Esophagus muscularis mucosa (tissue), 4 donors: ENCODE results near the gene CD1B. TPM values are rescaled to one million over a fixed set of nuclear protein-coding genes. Genes with fewer than 3 reads are reported as not detected.
"Not testable (repeated sequence)": the region's sequence is repeated elsewhere in the genome, so short reads cannot be mapped to it uniquely, and the experiment has no call there.

Experiments
- DNase-seq: peaks from one replicate; pipeline ENCODE4 v3.0.0-alpha.2; 2017; ENCODE audit errors: extremely low spot score
- H3K27ac ChIP-seq, 4 donors: fragments of 200-600 bp; sonication (generic); replicated peaks in 1 of 4; 1 replicate in 3 of 4; 2 replicates in 1 of 4; pipeline ENCODE4 v1.5.1; 2016 to 2019; ENCODE audit warnings: mild to moderate bottlenecking in 1 of 4
- H3K27me3 ChIP-seq, 4 donors: fragments of 200-600 bp; sonication (generic); one replicate each; pipeline versions ENCODE4 v1.5.1 to v1.6.0; 2016 to 2019
- H3K36me3 ChIP-seq, 4 donors: fragments of 200-600 bp; sonication (generic); one replicate each; pipeline ENCODE4 v1.5.1; 2016 to 2019
- H3K4me1 ChIP-seq, 4 donors: fragments of 200-600 bp; sonication (generic); one replicate each; pipeline ENCODE4 v1.5.1; 2016 to 2019
- H3K4me3 ChIP-seq, 4 donors: fragments of 200-600 bp; sonication (generic); 1 replicate in 2 of 4; 2 replicates in 2 of 4; pipeline ENCODE4 v1.5.1; 2016 to 2019; ENCODE audit warnings: mild to moderate bottlenecking in 4 of 4, moderate library complexity in 1 of 4
- H3K9me3 ChIP-seq, 4 donors: fragments of 200-600 bp; sonication (generic); 1 replicate in 3 of 4; 2 replicates in 1 of 4; pipeline ENCODE4 v1.5.1; 2016 to 2019
- EP300 ChIP-seq: sonication (generic); formaldehyde crosslinking; IDR thresholded peaks from one replicate; pipeline ENCODE4 v1.6.1; 2017; ENCODE audit warnings: antibody characterized with exemption
- POLR2A ChIP-seq: fragments of 450-650 bp; IDR thresholded peaks from one replicate; pipeline ENCODE4 v1.6.1; 2017; ENCODE audit warnings: antibody characterized with exemption, moderate library complexity, mild to moderate bottlenecking, low read depth
- POLR2AphosphoS5 ChIP-seq, 2 donors: sonication (generic); formaldehyde crosslinking; IDR thresholded peaks; one replicate each; pipeline ENCODE4 v1.6.1; 2017; ENCODE audit warnings: antibody characterized with exemption in 2 of 2
- WGBS: methylation state at CpG from one replicate; pipeline ENCODE4 v1.1.5; 2018; 5-methylcytosine and 5-hydroxymethylcytosine counted together
- intact Hi-C: fragments of 100-400 bp; cut with DNase I; formaldehyde crosslinking; loops from one replicate; pipeline ENCODE4 v1.15.1; 2023
- total RNA-seq, 4 donors: library from RNA; depleted of rRNA; stranded (reverse); fragments of >200 nt; gene quantifications; one replicate each; pipeline versions ENCODE4 v1.1.0 to v1.2.1, GENCODE V29; 2016
- TF ChIP-seq, protein P1 (sequence below), 3 experiments: fragments of 200-600 bp in 2 of 3; fragments of 450-650 bp in 1 of 3; sonication (generic) in 2 of 3; IDR thresholded peaks; one replicate each; pipeline ENCODE4 v1.5.1; 2017 to 2019; ENCODE audit warnings: antibody characterized with exemption in 3 of 3, mild to moderate bottlenecking in 2 of 3, moderate library complexity in 1 of 3

CD1B gene
- total RNA-seq, 4 donors from 2014 or later, result not detected

DNA sequence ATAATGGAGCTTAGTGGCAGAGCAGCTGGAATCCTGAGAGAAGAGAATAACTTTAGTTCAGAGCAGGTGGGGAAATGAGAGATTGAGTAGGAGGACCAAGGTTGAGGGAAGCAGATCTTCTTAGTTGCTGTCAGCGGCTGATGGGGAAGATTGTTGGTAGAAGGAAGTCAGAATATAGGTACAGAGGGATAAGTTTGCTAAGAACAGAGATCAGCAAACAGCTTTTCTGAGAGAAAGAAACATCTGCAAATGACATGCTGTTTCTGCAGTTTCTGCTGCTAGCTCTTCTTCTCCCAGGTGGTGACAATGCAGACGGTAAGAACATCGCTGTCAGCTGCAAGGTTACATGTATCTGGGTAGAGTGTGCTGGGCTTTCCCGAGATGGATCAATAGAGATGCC, 41.5 kb downstream of the CD1B start, which contains the start of gene CD1C:
TSS of gene CD1C (plus strand) at position 113 of the 400 bp plus-strand sequence. CDS start at position 255, 142 bp downstream.
- no peaks in the 10 kb centered on the region for H3K9me3 ChIP-seq
- intact Hi-C loops, result no loop called here
- H3K4me3 ChIP-seq, result no peak within 1 kb of the TSS
- DNase-seq, result no peak
- TF ChIP-seq POLR2AphosphoS5 (IDR thresholded peaks at IDR 0.05) (no peak), EP300 (no peak), POLR2A (no peak)
- TF ChIP-seq, protein P1, sequence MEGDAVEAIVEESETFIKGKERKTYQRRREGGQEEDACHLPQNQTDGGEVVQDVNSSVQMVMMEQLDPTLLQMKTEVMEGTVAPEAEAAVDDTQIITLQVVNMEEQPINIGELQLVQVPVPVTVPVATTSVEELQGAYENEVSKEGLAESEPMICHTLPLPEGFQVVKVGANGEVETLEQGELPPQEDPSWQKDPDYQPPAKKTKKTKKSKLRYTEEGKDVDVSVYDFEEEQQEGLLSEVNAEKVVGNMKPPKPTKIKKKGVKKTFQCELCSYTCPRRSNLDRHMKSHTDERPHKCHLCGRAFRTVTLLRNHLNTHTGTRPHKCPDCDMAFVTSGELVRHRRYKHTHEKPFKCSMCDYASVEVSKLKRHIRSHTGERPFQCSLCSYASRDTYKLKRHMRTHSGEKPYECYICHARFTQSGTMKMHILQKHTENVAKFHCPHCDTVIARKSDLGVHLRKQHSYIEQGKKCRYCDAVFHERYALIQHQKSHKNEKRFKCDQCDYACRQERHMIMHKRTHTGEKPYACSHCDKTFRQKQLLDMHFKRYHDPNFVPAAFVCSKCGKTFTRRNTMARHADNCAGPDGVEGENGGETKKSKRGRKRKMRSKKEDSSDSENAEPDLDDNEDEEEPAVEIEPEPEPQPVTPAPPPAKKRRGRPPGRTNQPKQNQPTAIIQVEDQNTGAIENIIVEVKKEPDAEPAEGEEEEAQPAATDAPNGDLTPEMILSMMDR (IDR thresholded peaks at IDR 0.05), result no peak
- no peaks in the 10 kb centered on the region for H3K4me1 ChIP-seq
- 71% methylated on average over 4 of the region's 4 CpGs for WGBS
- H3K27ac ChIP-seq, result no peak within 1 kb of the TSS
- H3K36me3 ChIP-seq, result no peaks in the 10 kb centered on the region
- H3K27me3 ChIP-seq, result no peaks in the 10 kb centered on the region

DNA sequence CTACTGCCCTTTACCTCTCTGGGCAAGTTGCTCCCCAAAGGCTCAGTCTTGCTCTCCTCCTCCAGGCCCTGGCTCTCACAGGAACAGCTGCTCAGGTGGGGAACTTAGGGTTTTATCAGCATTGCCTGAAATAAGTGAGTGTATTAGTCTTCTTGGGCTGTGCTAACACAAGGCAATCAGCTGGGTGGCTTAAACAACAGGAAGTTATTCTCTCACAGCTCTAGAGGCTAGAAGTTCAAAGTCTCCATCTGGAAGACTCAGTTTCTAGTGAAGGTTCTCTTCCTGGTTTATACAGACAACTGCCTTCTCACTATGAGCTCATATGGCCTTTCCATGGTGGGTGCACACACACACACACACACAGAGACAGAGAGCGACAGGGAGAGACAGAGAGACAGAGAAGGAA, 44.4 kb downstream of the CD1B start:
- WGBS, result 100% methylated on average over 1 of the region's 1 CpG
- DNase-seq, result no peak
- intact Hi-C loops, result no loop called here
- H3K27me3 ChIP-seq, result no peaks in the 10 kb centered on the region
- H3K9me3 ChIP-seq, result no peaks in the 10 kb centered on the region
- H3K4me1 ChIP-seq, result no peaks in the 10 kb centered on the region
- H3K36me3 ChIP-seq, result no peaks in the 10 kb centered on the region
- TF ChIP-seq POLR2A (no peak), POLR2AphosphoS5 (IDR thresholded peaks at IDR 0.05) (no peak), EP300 (no peak)
- TF ChIP-seq, protein P1 (IDR thresholded peaks at IDR 0.05), result no peak
- H3K27ac ChIP-seq, result no peak overlapping the region
- H3K4me3 ChIP-seq, result no peak overlapping the region

DNA sequence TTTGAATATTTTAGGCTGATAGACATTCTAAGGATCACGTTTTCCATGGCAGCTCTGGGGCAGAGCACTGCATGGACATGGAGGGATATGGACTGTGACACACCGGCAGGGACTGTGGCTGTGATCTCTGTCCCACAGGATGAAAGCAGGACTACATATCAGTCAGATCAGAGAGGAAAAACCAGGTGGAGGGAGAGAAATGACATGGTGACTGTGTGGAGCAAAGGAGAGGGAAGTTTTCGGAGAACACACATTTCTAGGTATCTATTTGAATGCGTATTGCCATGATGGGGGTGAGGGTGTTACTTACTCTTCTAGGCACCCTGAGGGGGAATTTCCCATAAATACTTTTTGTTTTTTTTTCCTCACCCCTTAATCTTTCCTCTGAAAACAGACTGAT, 44.8 kb downstream of the CD1B start:
- no peak for DNase-seq
- H3K9me3 ChIP-seq, result no peaks in the 10 kb centered on the region
- H3K27ac ChIP-seq, result no peak overlapping the region
- intact Hi-C loops, result no loop called here
- no peak overlapping the region for H3K4me3 ChIP-seq
- H3K27me3 ChIP-seq, result no peaks in the 10 kb centered on the region
- H3K36me3 ChIP-seq, result no peaks in the 10 kb centered on the region
- WGBS, result 80% methylated on average over 4 of the region's 4 CpGs
- TF ChIP-seq POLR2A (no peak), EP300 (no peak), POLR2AphosphoS5 (IDR thresholded peaks at IDR 0.05) (no peak)
- TF ChIP-seq, protein P1 (IDR thresholded peaks at IDR 0.05), result no peak
- no peaks in the 10 kb centered on the region for H3K4me1 ChIP-seq

DNA sequence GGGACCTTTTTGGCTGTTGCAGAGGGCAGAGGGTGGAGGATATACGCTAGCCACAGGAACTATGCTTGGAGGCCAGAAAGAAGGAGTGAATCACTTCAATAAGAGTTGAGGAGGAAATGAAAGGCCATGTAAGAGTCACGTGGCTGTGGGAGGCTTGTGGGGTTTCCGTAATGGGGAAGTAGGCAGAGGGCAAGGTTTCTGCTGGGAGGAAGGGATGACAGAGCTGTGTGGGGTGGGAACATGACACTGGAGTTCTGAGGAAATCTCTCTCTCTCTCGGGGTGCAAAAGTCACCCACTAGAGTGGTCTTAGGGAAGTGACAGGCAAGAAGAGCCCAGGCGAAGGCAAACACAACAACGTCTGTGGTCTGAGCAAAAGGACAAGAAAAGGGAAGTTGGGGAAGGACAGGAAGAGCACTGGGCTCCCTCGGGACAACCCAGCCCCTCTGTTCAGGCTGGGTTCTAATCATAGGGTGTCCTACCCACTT, 45.5 kb downstream of the CD1B start:
- Histone ChIP-seq H3K27ac (no peak overlapping the region), H3K9me3 (peaks cover 0 to 4% (median 0%) of the 10 kb centered on the region in 4 donors), H3K4me1 (no peaks in the 10 kb centered on the region), H3K27me3 (no peaks in the 10 kb centered on the region), H3K4me3 (no peak overlapping the region), H3K36me3 (no peaks in the 10 kb centered on the region)
- intact Hi-C loops, result no loop called here
- TF ChIP-seq POLR2AphosphoS5 (IDR thresholded peaks at IDR 0.05) (no peak), POLR2A (no peak), EP300 (no peak)
- TF ChIP-seq, protein P1 (IDR thresholded peaks at IDR 0.05), result no peak
- no peak for DNase-seq
- WGBS, result 50% methylated on average over 7 of the region's 7 CpGs

DNA sequence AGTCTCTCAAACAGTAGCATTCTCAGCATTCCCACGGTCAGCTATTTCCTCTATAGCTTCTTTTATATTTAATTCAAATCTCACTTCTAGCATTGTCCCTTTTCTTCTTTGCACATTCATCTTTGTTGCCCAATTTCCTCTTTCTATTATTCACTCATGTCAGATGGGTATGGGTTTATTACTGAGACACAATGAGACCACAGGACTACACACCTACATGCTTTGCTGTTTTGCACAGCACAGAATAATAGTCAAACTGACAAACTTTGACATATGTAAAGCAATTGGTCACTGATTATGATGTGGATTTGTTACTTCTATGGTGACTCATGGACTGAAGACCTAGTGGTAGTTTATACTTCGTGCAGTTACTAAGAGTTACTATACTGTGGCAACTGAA, 47.4 kb downstream of the CD1B start:
- Histone ChIP-seq H3K36me3 (no peaks in the 10 kb centered on the region), H3K4me1 (no peaks in the 10 kb centered on the region), H3K27me3 (no peaks in the 10 kb centered on the region), H3K9me3 (peaks cover 0 to 20% (median 12%) of the 10 kb centered on the region in 4 donors), H3K27ac (no peak overlapping the region), H3K4me3 (no peak overlapping the region)
- TF ChIP-seq POLR2A (no peak), EP300 (no peak)
- TF ChIP-seq, protein P1 (IDR thresholded peaks at IDR 0.05), result no peak
- no peak for DNase-seq
- intact Hi-C loops, result no loop called here
- WGBS, result 61% methylated on average over 2 of the region's 2 CpGs

DNA sequence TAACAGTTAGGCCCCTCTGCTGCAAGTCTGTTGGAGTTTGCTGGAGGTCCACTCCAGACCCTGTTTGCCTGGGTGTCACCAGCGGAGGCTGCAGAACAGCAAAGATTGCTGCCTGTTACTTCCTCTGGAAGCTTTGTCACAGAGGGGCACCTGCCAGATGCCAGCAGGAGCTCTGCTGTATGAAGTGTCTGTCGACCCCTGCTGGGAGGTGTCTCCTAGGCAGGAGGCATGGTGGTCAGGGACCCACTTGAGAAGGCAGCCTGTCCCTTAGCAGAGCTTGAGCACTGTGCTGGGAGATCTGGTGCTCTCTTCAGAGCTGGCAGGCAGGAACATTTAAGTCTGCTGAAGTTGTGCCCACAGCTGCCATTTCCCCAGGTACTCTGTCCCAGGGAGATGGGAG, 48.9 kb downstream of the CD1B start:
- not testable (repeated sequence) for H3K27ac ChIP-seq

More for the DNA sequence above, 48.9 kb downstream of the CD1B start:
- H3K9me3 ChIP-seq, result peaks cover 0 to 21% (median 12%) of the 10 kb centered on the region in 4 donors
- DNase-seq, H3K4me3 ChIP-seq, H3K36me3 ChIP-seq, H3K4me1 ChIP-seq, H3K27me3 ChIP-seq, intact Hi-C loops: not testable (repeated sequence)
- 65% methylated on average over 2 of the region's 2 CpGs for WGBS
